H1 (cell line): Measurements from ENCODE around the gene CDH15. TPM values are rescaled to one million over a fixed set of nuclear protein-coding genes. Genes with fewer than 3 reads are reported as not detected.

Experiments used
- BRCA1 ChIP-seq: IDR thresholded peaks from 2 replicates; pipeline ENCODE4 v1.6.1; 2012; ENCODE audit warnings: low read depth, low read length, improper control_type of control experiment
- CREB1 ChIP-seq: IDR thresholded peaks from 2 replicates; pipeline ENCODE4 v1.6.1; 2012; ENCODE audit warnings: inconsistent platforms
- EP300 ChIP-seq, 2 experiments: IDR thresholded peaks; 1 replicate in 1 of 2; 2 replicates in 1 of 2; pipeline ENCODE4 v1.6.1; 2011 to 2012; ENCODE audit warnings: low read depth in 2 of 2, low read length in 2 of 2, mild to moderate bottlenecking in 2 of 2, borderline replicate concordance in 1 of 2, inconsistent platforms in 1 of 2, moderate library complexity in 1 of 2
- MAX ChIP-seq: IDR thresholded peaks from 2 replicates; pipeline ENCODE4 v1.6.1; 2012; ENCODE audit warnings: inconsistent platforms
- RNF2 ChIP-seq: fragments of 200-900, 300-1000 bp; sonication (generic); IDR thresholded peaks from 2 replicates; pipeline ENCODE4 v1.7.1; 2016; ENCODE audit warnings: borderline replicate concordance, low read depth, mild to moderate bottlenecking, antibody characterized with exemption, low read length; ENCODE audit not compliant: poor library complexity, severe bottlenecking; ENCODE audit errors: missing control alignments
- SIN3A ChIP-seq, 2 experiments: IDR thresholded peaks in 1 of 2; conservative IDR thresholded peaks in 1 of 2; 2 replicates each; pipeline ENCODE4 v1.6.1; 2011 to 2012; ENCODE audit warnings: low read length in 2 of 2, improper control_type of control experiment in 1 of 2, low read depth in 1 of 2, mild to moderate bottlenecking in 1 of 2
- SIRT6 ChIP-seq: IDR thresholded peaks from one replicate; pipeline ENCODE4 v1.7.1; 2012; ENCODE audit warnings: low read length, inconsistent platforms
- SP1 ChIP-seq: IDR thresholded peaks from 2 replicates; pipeline ENCODE4 v1.6.1; 2011; ENCODE audit warnings: low read depth, low read length
- TCF12 ChIP-seq: IDR thresholded peaks from 2 replicates; pipeline ENCODE4 v1.6.1; 2011; ENCODE audit warnings: low read depth, mild to moderate bottlenecking, low read length
- polyA plus RNA-seq, 7 experiments: library from polyadenylated mRNA; depleted of rRNA in 3 of 7; stranded (reverse) in 5 of 7; unstranded in 2 of 7; fragments of >200 nt in 5 of 7; fragments of 200-250 nt in 2 of 7; gene quantifications; 1 replicate in 5 of 7; 2 replicates in 1 of 7; 4 replicates in 1 of 7; pipeline versions ENCODE4 v1.2.1 to v1.2.3, GENCODE V29; 2011 to 2013; ENCODE audit warnings: missing spikeins in 2 of 7, mixed read lengths in 2 of 7
- total RNA-seq: library from RNA; stranded (reverse); fragmentation: NEBNext Ultra II Directional; extraction: Animal tissue kit (Norgen Biotek cat#: 25700); gene quantifications from 2 replicates; pipeline ENCODE4 v1.2.1, GENCODE V29; 2021

The CDH15 gene
- total and polyA plus RNA-seq, 2 of the 8 experiments (the other 6 are each of a cell fraction or from before 2014, with no cell fraction given), result 0.50 to 0.82 TPM

DNA sequence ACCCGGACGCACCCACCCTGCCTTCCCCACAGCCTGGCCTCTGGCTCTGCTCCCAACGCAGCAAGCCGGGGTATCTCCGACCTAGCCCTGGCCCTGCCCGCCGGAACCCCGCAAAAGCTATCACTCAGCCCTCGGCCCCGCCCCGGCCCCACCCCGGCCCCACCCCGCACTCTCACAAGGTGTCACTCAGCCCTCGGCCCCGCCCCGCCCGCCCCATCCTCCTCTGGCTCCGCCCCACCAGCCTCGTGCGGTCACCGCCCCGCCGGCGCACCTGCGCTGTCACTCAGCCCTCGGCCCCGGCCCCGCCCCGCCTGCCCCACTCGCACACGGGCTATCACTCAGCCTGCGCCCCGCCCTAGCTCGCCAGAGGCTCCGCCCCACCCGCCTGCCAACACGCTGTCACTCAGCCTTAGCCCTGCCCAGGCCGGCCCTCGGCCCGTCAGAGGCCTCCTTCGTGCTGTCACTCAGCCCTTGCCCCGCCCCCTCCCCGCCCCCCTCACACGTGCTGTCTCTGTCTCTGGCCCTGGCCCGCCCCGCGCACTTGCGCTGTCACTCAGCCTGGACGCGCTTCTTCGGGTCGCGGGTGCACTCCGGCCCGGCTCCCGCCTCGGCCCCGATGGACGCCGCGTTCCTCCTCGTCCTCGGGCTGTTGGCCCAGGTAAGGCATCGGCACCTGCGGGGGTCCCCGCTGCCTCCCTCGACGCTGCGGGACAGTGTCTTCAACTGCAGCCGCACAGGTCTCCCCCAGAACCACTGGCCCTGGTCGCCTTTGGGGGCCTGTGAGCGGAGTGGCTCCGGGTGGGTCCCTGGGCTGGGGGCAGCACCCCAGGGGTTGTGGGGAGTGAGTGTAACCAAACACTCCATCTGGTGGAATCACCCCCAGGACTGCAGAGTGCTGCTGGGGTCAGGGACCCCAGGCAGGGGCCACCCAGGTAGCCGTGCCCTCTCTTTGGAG, at the start of gene CDH15 (continued):
- TF ChIP-seq SIN3A (conservative IDR thresholded peaks at IDR 0.05 in 1 of 2, IDR thresholded peaks at IDR 0.05 in 1 of 2; ENCODE audit: low read depth in 1 of 2, low read length in 2 of 2) (peak in 1 of 2 experiments; percentile 14; a peak in 1 of 4 replicates), BRCA1 (no peak), EP300 (IDR thresholded peaks at IDR 0.05; ENCODE audit: borderline replicate concordance in 1 of 2, low read depth in 2 of 2, low read length in 2 of 2) (no peak), CREB1 (0 out of 2 replicates have a peak, but pooled peaks have one; percentile 55), SIRT6 (no peak), RNF2 (no peak), MAX (peak; percentile 74), SP1 (peak; percentile 68; the same call in 1 of the 2 replicates), TCF12 (no peak)
